Measurements from ENCODE around the gene AMPH. TPM values are rescaled to one million over a fixed set of nuclear protein-coding genes. Genes with fewer than 3 reads are reported as not detected.

AMPH gene
- total RNA-seq, 1 experiment from 2014 or later: not detected

- Histone ChIP-seq H3K4me3 (ENCODE audit: low read length) (no peak overlapping the region), H3K9me3 (ENCODE audit: low read length) (no peaks in the 10 kb centered on the region), H3F3A (ENCODE audit: low read length, unreplicated experiment) (no peaks in the 10 kb centered on the region), H3K27ac (ENCODE audit: low read length) (no peak overlapping the region), H3K79me2 (ENCODE audit: low read length) (no peaks in the 10 kb centered on the region), H4K20me1 (ENCODE audit: low read length) (no peaks in the 10 kb centered on the region), H3K27me3 (ENCODE audit: low read length) (no peaks in the 10 kb centered on the region; the same call in 1 of the 2 replicates), H3K4me1 (ENCODE audit: insufficient read depth, low read length) (no peaks in the 10 kb centered on the region), H2AFZ (ENCODE audit: low read length) (no peak overlapping the region), H3K9me2 (replicated peaks; ENCODE audit: low read length) (no peaks in the 10 kb centered on the region), H3K36me3 (ENCODE audit: low read depth, low read length) (no peaks in the 10 kb centered on the region), H3K4me2 (ENCODE audit: low read length) (no peak overlapping the region), H3K9ac (ENCODE audit: low read length) (no peak overlapping the region)
- ChIA-PET CTCF (no interaction called here), POLR2A (ENCODE audit: unreplicated experiment) (no interaction called here)
- no peak for ATAC-seq
- TF ChIP-seq CTCF (conservative IDR thresholded peaks at IDR 0.05; ENCODE audit: low read depth, low read length): no peak
- no peak for TF ChIP-seq EZH2 (IDR thresholded peaks at IDR 0.05; ENCODE audit: low read length, unreplicated experiment)
- no TSS peak for BruUV-seq (replicated peaks)
- intact Hi-C loops (cut with micrococcal nuclease): no loop called here
- DNase-seq: peak; percentile 32
Observed at GRCh38 chr7:38561166-38561565, 70.0 kb downstream of the AMPH start.

GRCh38 chr7:38558761-38559345 lies 72.3 kb downstream of the AMPH start:
- H3K9ac ChIP-seq (ENCODE audit: low read length): no peak overlapping the region
- BruUV-seq (replicated peaks): no TSS peak
- TF ChIP-seq EZH2phosphoT487 (IDR thresholded peaks at IDR 0.05; ENCODE audit: borderline replicate concordance, low read length) (no peak), EZH2 (IDR thresholded peaks at IDR 0.05; ENCODE audit: low read length, unreplicated experiment) (no peak), CTCF (conservative IDR thresholded peaks at IDR 0.05; ENCODE audit: low read depth, low read length) (no peak)
- no peak for DNase-seq
- no peaks in the 10 kb centered on the region for H3K79me2 ChIP-seq (ENCODE audit: low read length)
- no peak overlapping the region for H3K4me2 ChIP-seq (ENCODE audit: low read length)
- H3K4me1 ChIP-seq (ENCODE audit: insufficient read depth, low read length): no peaks in the 10 kb centered on the region
- no peak overlapping the region for H3K27ac ChIP-seq (ENCODE audit: low read length)
- H3F3A ChIP-seq (ENCODE audit: low read length, unreplicated experiment): no peaks in the 10 kb centered on the region
- POLR2A ChIA-PET (ENCODE audit: unreplicated experiment): no interaction called here
- CTCF ChIA-PET: no interaction called here
- no peaks in the 10 kb centered on the region for H4K20me1 ChIP-seq (ENCODE audit: low read length)
- H3K27me3 ChIP-seq (ENCODE audit: low read length): no peaks in the 10 kb centered on the region; the same call in 1 of the 2 replicates
- intact Hi-C loops (cut with micrococcal nuclease): no loop called here
- no peaks in the 10 kb centered on the region for H3K36me3 ChIP-seq (ENCODE audit: low read depth, low read length)
- ATAC-seq: no peak
- H3K9me2 ChIP-seq (replicated peaks; ENCODE audit: low read length): no peaks in the 10 kb centered on the region
- no peak overlapping the region for H3K4me3 ChIP-seq (ENCODE audit: low read length)
- no peaks in the 10 kb centered on the region for H3K9me3 ChIP-seq (ENCODE audit: low read length)
- H2AFZ ChIP-seq (ENCODE audit: low read length): no peak overlapping the region

- H4K20me1 ChIP-seq (ENCODE audit: low read length): no peaks in the 10 kb centered on the region
Observed at GRCh38 chr7:38554586-38554985, 76.6 kb downstream of the AMPH start.

More at GRCh38 chr7:38554586-38554985, 76.6 kb downstream of the AMPH start:
- Histone ChIP-seq H3K36me3 (ENCODE audit: low read depth, low read length) (no peaks in the 10 kb centered on the region), H3K4me3 (ENCODE audit: low read length) (no peak overlapping the region), H3K9ac (ENCODE audit: low read length) (no peak overlapping the region), H3K9me3 (ENCODE audit: low read length) (no peaks in the 10 kb centered on the region), H3F3A (ENCODE audit: low read length, unreplicated experiment) (no peaks in the 10 kb centered on the region), H3K9me2 (replicated peaks; ENCODE audit: low read length) (no peaks in the 10 kb centered on the region), H3K4me1 (ENCODE audit: insufficient read depth, low read length) (no peaks in the 10 kb centered on the region), H3K4me2 (ENCODE audit: low read length) (no peak overlapping the region), H3K79me2 (ENCODE audit: low read length) (no peaks in the 10 kb centered on the region), H3K27ac (ENCODE audit: low read length) (no peak overlapping the region), H3K27me3 (ENCODE audit: low read length) (peaks cover 6% of the 10 kb centered on the region; the same call in 1 of the 2 replicates), H2AFZ (ENCODE audit: low read length) (no peak overlapping the region)
- POLR2A ChIA-PET (ENCODE audit: unreplicated experiment): no interaction called here
- ATAC-seq (no peak), DNase-seq (no peak)
- BruUV-seq (replicated peaks): no TSS peak
- no peak for TF ChIP-seq EZH2phosphoT487 (IDR thresholded peaks at IDR 0.05; ENCODE audit: borderline replicate concordance, low read length)
- intact Hi-C loops (cut with micrococcal nuclease): no loop called here
- CTCF ChIA-PET: no interaction called here
